ENCODE data around the gene PLA2G4B. TPM values are rescaled to one million over a fixed set of nuclear protein-coding genes. Genes with fewer than 3 reads are reported as not detected.

Gene PLA2G4B
- total RNA-seq (10 to 100 TPM in 1 of 2 donors, 1 to 10 TPM in 1; 8.4 to 12.8 TPM), polyA plus RNA-seq (10 to 100 TPM in 1 of 2 donors, 1 to 10 TPM in 1; 5.7 to 13.0 TPM)
- long read RNA-seq, donor 1 = 0 reads
- long read RNA-seq, donor 2 = 0 reads
- long read RNA-seq, donor 3 = 0 reads
- long read RNA-seq, donor 4 = 0 reads
- long read RNA-seq, donor 5 = 0 reads

DNA sequence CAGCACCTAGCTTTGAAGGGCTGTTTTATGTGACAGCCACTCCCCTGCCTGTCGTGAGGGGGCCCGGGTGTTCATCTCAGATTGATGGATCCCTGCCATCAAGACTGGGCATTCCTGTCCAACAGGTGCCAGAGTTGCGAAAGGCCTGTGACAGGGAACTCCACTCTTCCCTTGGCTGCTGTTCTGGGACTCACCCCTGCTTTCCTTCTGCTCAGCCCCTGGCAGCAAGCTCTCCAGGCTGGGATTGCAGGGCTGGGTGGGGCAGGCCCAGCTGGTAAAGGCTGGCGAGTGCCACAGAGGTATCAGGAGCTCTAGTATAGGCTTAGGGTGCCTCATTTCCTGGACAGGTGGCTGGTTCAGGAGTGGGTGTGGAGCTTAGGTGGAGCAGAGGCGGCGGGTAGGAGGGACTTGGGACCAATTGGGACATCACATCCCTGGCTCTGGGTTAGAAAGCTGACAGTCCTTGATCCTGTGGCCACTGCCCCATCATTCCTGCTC lies at the start of gene PLA2G4B:
Gene PLA2G4B (plus strand): TSS at position 448 of the 498 bp plus-strand sequence. CDS start 67 bp downstream, outside the sequence.
- 62 to 83% methylated on average over 6 of the region's 6 CpGs for WGBS, 2 donors
- ATAC-seq (ENCODE audit: insufficient read depth, low FRiP score) = peak; percentile 72
- H3K27ac ChIP-seq (ENCODE audit: low read depth in 1 of 2, low read length in 1 of 2) = peak within 1 kb of the TSS in 1 of 2 donors; percentile 81

DNA sequence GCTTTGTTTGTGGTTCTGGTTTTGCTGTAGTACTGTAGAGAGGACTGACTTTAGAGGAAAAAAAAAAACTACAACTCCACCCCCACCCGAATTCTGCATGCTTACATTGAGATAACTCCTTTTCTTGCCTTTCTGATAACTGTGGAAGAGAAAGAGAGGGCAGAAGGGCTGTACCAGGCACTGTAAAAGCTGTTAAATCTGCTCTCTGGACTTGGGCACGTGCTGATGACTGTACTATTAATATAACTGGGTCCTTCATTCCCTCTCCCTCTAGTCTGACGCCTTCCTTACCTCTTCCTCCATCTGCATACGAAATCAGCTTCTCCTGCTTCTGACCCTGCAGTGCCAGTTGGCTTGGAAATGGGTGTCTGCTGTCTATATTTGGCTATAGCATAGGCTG lies 49.4 kb upstream of the PLA2G4B start:
- Histone ChIP-seq H3K27me3 (ENCODE audit: control insufficient read depth in 3 of 3, insufficient read depth in 3 of 3, low read length in 2 of 3) (no peaks in the 10 kb centered on the region), H3K4me1 (ENCODE audit: control insufficient read depth in 5 of 5, insufficient read depth in 5 of 5, low read length in 5 of 5) (peaks cover 0 to 30% (median 15%) of the 10 kb centered on the region in 5 donors), H3K9ac (ENCODE audit: insufficient read depth in 1 of 2, low read length in 2 of 2) (no peak overlapping the region), H3K9me3 (ENCODE audit: control insufficient read depth in 4 of 4, insufficient read depth in 3 of 4, low read length in 3 of 4) (no peaks in the 10 kb centered on the region), H3K36me3 (ENCODE audit: control insufficient read depth in 4 of 4, insufficient read depth in 4 of 4, low read length in 4 of 4) (no peaks in the 10 kb centered on the region), H3K27ac (ENCODE audit: low read depth in 1 of 2, low read length in 1 of 2) (no peak overlapping the region), H3K4me3 (no peak overlapping the region)
- TF ChIP-seq, protein P1, sequence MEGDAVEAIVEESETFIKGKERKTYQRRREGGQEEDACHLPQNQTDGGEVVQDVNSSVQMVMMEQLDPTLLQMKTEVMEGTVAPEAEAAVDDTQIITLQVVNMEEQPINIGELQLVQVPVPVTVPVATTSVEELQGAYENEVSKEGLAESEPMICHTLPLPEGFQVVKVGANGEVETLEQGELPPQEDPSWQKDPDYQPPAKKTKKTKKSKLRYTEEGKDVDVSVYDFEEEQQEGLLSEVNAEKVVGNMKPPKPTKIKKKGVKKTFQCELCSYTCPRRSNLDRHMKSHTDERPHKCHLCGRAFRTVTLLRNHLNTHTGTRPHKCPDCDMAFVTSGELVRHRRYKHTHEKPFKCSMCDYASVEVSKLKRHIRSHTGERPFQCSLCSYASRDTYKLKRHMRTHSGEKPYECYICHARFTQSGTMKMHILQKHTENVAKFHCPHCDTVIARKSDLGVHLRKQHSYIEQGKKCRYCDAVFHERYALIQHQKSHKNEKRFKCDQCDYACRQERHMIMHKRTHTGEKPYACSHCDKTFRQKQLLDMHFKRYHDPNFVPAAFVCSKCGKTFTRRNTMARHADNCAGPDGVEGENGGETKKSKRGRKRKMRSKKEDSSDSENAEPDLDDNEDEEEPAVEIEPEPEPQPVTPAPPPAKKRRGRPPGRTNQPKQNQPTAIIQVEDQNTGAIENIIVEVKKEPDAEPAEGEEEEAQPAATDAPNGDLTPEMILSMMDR (IDR thresholded peaks at IDR 0.05; ENCODE audit: control extremely low read depth, extremely low read depth) = no peak
- WGBS, 2 donors = 56 to 79% methylated on average over 4 of the region's 4 CpGs
- peak in 1 of 3 donors; percentile 21 for DNase-seq
- no peak for ATAC-seq (ENCODE audit: insufficient read depth, low FRiP score)

More for the DNA sequence above, at the start of gene PLA2G4B:
- Histone ChIP-seq H3K9me3 (ENCODE audit: control insufficient read depth in 4 of 4, insufficient read depth in 3 of 4, low read length in 3 of 4) (no peaks in the 10 kb centered on the region), H3K27me3 (ENCODE audit: control insufficient read depth in 3 of 3, insufficient read depth in 3 of 3, low read length in 2 of 3) (no peaks in the 10 kb centered on the region), H3K4me3 (no peak within 1 kb of the TSS), H3K36me3 (ENCODE audit: control insufficient read depth in 4 of 4, insufficient read depth in 4 of 4, low read length in 4 of 4) (peaks cover 0 to 27% (median 6%) of the 10 kb centered on the region in 4 donors), H3K9ac (ENCODE audit: insufficient read depth in 1 of 2, low read length in 2 of 2) (no peak within 1 kb of the TSS), H3K4me1 (ENCODE audit: control insufficient read depth in 5 of 5, insufficient read depth in 5 of 5, low read length in 5 of 5) (peaks cover 0 to 10% (median 5%) of the 10 kb centered on the region in 5 donors)
- peak; percentile 58 to 85 (median 72) for DNase-seq
- TF ChIP-seq, protein P1 (IDR thresholded peaks at IDR 0.05; ENCODE audit: control extremely low read depth, extremely low read depth) = no peak

- Histone ChIP-seq H3K9me3 (ENCODE audit: control insufficient read depth in 4 of 4, insufficient read depth in 3 of 4, low read length in 3 of 4) (no peaks in the 10 kb centered on the region), H3K36me3 (ENCODE audit: control insufficient read depth in 4 of 4, insufficient read depth in 4 of 4, low read length in 4 of 4) (no peaks in the 10 kb centered on the region), H3K4me3 (no peak overlapping the region), H3K27me3 (ENCODE audit: control insufficient read depth in 3 of 3, insufficient read depth in 3 of 3, low read length in 2 of 3) (no peaks in the 10 kb centered on the region), H3K27ac (ENCODE audit: low read depth in 1 of 2, low read length in 1 of 2) (no peak overlapping the region), H3K4me1 (ENCODE audit: control insufficient read depth in 5 of 5, insufficient read depth in 5 of 5, low read length in 5 of 5) (peaks cover 0 to 30% (median 15%) of the 10 kb centered on the region in 5 donors), H3K9ac (ENCODE audit: insufficient read depth in 1 of 2, low read length in 2 of 2) (no peak overlapping the region)
- ATAC-seq (ENCODE audit: insufficient read depth, low FRiP score) (no peak), DNase-seq (no peak)
- TF ChIP-seq, protein P1 (IDR thresholded peaks at IDR 0.05; ENCODE audit: control extremely low read depth, extremely low read depth) = no peak
Observed at GRCh38 chr15:41789662-41790061, 49.0 kb upstream of the PLA2G4B start.

Measured in lung (tissue), 16 donors.